Germinal center (tissue), 1 donor: ENCODE data around the gene GDAP1L1.
"Not testable (repeated sequence)": the region's sequence is repeated elsewhere in the genome, so short reads cannot be mapped to it uniquely, and the experiment has no call there.

ENCODE experiments used
- DNase-seq: peaks from one replicate; pipeline ENCODE4 v3.0.0; 2012; ENCODE audit warnings: mixed read lengths, low spot score

GDAP1L1 gene

GRCh38 chr20:44255942-44256341 is 8.8 kb downstream of the GDAP1L1 start:
- no peak for DNase-seq

GRCh38 chr20:44256961-44257360 is 9.9 kb downstream of the GDAP1L1 start:
- DNase-seq: no peak

GRCh38 chr20:44258226-44258890 is 11.2 kb downstream of the GDAP1L1 start:
- DNase-seq: no peak

GRCh38 chr20:44264287-44264686 is 17.2 kb downstream of the GDAP1L1 start:
- DNase-seq: no peak

- no peak for DNase-seq
These were observed 21.7 kb downstream of the GDAP1L1 start for GRCh38 chr20:44268802-44269201.

GRCh38 chr20:44271915-44272663 is 25.0 kb downstream of the GDAP1L1 start:
- DNase-seq: no peak

- DNase-seq: no peak
These were observed 26.4 kb downstream of the GDAP1L1 start for GRCh38 chr20:44273231-44274215.

GRCh38 chr20:44274303-44275017 is 27.4 kb downstream of the GDAP1L1 start:
- no peak for DNase-seq

- DNase-seq: no peak
These were observed 32.1 kb downstream of the GDAP1L1 start for GRCh38 chr20:44279228-44279627.

GRCh38 chr20:44280387-44280786 is 33.3 kb downstream of the GDAP1L1 start:
- no peak for DNase-seq

- no peak for DNase-seq
These were observed 35.1 kb downstream of the GDAP1L1 start for GRCh38 chr20:44282192-44282591.

GRCh38 chr20:44284032-44284431 is 36.9 kb downstream of the GDAP1L1 start:
- no peak for DNase-seq

- DNase-seq: no peak
These were observed 40.4 kb downstream of the GDAP1L1 start for GRCh38 chr20:44287272-44288097.

- DNase-seq: no peak
These were observed 41.1 kb downstream of the GDAP1L1 start for GRCh38 chr20:44288252-44288651.

GRCh38 chr20:44291754-44292153 is 44.6 kb downstream of the GDAP1L1 start:
- DNase-seq: no peak

GRCh38 chr20:44296011-44296410 is 48.9 kb downstream of the GDAP1L1 start:
- DNase-seq: no peak

GRCh38 chr20:44297721-44298120 is 50.6 kb downstream of the GDAP1L1 start:
- no peak for DNase-seq

GRCh38 chr20:44299011-44299535 is 52.0 kb downstream of the GDAP1L1 start:
- DNase-seq: not testable (repeated sequence)

GRCh38 chr20:44301285-44301684 is 54.2 kb downstream of the GDAP1L1 start:
- DNase-seq: no peak

GRCh38 chr20:44302026-44302669 is 55.0 kb downstream of the GDAP1L1 start:
- DNase-seq: no peak
